Fibroblast of lung (primary cell): ENCODE data around the gene RBM20. TPM values are rescaled to one million over a fixed set of nuclear protein-coding genes. Genes with fewer than 3 reads are reported as not detected.

Experiments used
- DNase-seq, 2 donors: peaks; one replicate each; pipeline versions ENCODE4 v3.0.0 to v3.0.0-alpha.2; 2010; ENCODE audit warnings: low read depth in 2 of 2
- H2AFZ ChIP-seq: 2 replicates; pipeline ENCODE4 v1.5.1; 2012; ENCODE audit warnings: low read length, control low read depth, inconsistent platforms
- H3K27ac ChIP-seq: 2 replicates; pipeline ENCODE4 v1.5.1; 2011; ENCODE audit warnings: low read length, control low read depth; ENCODE audit not compliant: insufficient read depth
- H3K27me3 ChIP-seq: 2 replicates; pipeline ENCODE4 v1.5.1; 2011; ENCODE audit warnings: mild to moderate bottlenecking, low read length; ENCODE audit not compliant: control insufficient read depth, insufficient read depth
- H3K36me3 ChIP-seq: 2 replicates; pipeline ENCODE4 v1.5.1; 2011; ENCODE audit warnings: low read length; ENCODE audit not compliant: control insufficient read depth, insufficient read depth
- H3K4me1 ChIP-seq: 2 replicates; pipeline ENCODE4 v1.5.1; 2011; ENCODE audit warnings: low read length; ENCODE audit not compliant: control insufficient read depth, insufficient read depth; ENCODE audit errors: extremely low read depth
- H3K4me2 ChIP-seq: 2 replicates; pipeline ENCODE4 v1.5.1; 2011; ENCODE audit warnings: low read length, control low read depth; ENCODE audit not compliant: insufficient read depth; ENCODE audit errors: extremely low read depth
- H3K4me3 ChIP-seq, 4 experiments: fragments of 200-600 bp in 1 of 4; sonication (generic) in 1 of 4; replicated peaks in 1 of 4; 2 replicates each; pipeline ENCODE4 v1.5.1; 2011 to 2016; ENCODE audit warnings: low read length in 4 of 4, low read depth in 3 of 4, mild to moderate bottlenecking in 3 of 4, control low read depth in 2 of 4, inconsistent platforms in 1 of 4, mixed read lengths in 1 of 4; ENCODE audit not compliant: insufficient read depth in 1 of 4; ENCODE audit errors: control extremely low read depth in 1 of 4
- H3K79me2 ChIP-seq: 2 replicates; pipeline ENCODE4 v1.5.1; 2012; ENCODE audit warnings: mild to moderate bottlenecking, low read length, inconsistent platforms; ENCODE audit not compliant: control insufficient read depth, insufficient read depth
- H3K9ac ChIP-seq: 2 replicates; pipeline ENCODE4 v1.5.1; 2011; ENCODE audit warnings: mild to moderate bottlenecking, low read length, control low read depth; ENCODE audit not compliant: insufficient read depth
- H3K9me3 ChIP-seq: 2 replicates; pipeline ENCODE4 v1.5.1; 2012; ENCODE audit warnings: low read depth, low read length; ENCODE audit not compliant: control insufficient read depth, insufficient read depth
- H4K20me1 ChIP-seq: 2 replicates; pipeline ENCODE4 v1.5.1; 2011; ENCODE audit warnings: low read length; ENCODE audit not compliant: control insufficient read depth, insufficient read depth; ENCODE audit errors: extremely low read depth
- EZH2 ChIP-seq: IDR thresholded peaks from 2 replicates; pipeline ENCODE4 v1.5.1; 2012; ENCODE audit warnings: low read length, control low read depth, mild to moderate bottlenecking; ENCODE audit errors: missing control alignments
- polyA plus RNA-seq, 2 donors: library from polyadenylated mRNA; depleted of rRNA in 1 of 2; stranded (reverse) in 1 of 2; unstranded in 1 of 2; fragments of >200 nt; gene quantifications; 2 replicates each; pipeline ENCODE4 v1.2.1, GENCODE V29; 2011 to 2012; ENCODE audit warnings: missing spikeins in 1 of 2
- total RNA-seq: library from RNA; depleted of rRNA; stranded (reverse); fragments of >200 nt; gene quantifications from 2 replicates; pipeline ENCODE4 v1.2.1, GENCODE V29; 2014
- TF ChIP-seq, protein P1 (sequence below), 2 donors: IDR thresholded peaks in 1 of 2; conservative IDR thresholded peaks in 1 of 2; 1 replicate in 1 of 2; 2 replicates in 1 of 2; pipeline ENCODE4 v1.5.1; 2011 to 2012; ENCODE audit warnings: low read length in 2 of 2, control low read depth in 1 of 2, inconsistent platforms in 1 of 2, low read depth in 1 of 2, mild to moderate bottlenecking in 1 of 2

The RBM20 gene
- total and polyA plus RNA-seq, 2 donors (not counting 1 experiment from before 2014, with no cell fraction given), result under 0.01 to 0.05 TPM

- Histone ChIP-seq H2AFZ (no peak overlapping the region), H3K27ac (no peak overlapping the region), H3K9me3 (no peaks in the 10 kb centered on the region), H4K20me1 (no peaks in the 10 kb centered on the region), H3K36me3 (no peaks in the 10 kb centered on the region), H3K79me2 (no peaks in the 10 kb centered on the region), H3K27me3 (no peaks in the 10 kb centered on the region), H3K4me2 (no peak overlapping the region), H3K4me3 (no peak overlapping the region), H3K4me1 (no peaks in the 10 kb centered on the region), H3K9ac (no peak overlapping the region)
- TF ChIP-seq, protein P1, sequence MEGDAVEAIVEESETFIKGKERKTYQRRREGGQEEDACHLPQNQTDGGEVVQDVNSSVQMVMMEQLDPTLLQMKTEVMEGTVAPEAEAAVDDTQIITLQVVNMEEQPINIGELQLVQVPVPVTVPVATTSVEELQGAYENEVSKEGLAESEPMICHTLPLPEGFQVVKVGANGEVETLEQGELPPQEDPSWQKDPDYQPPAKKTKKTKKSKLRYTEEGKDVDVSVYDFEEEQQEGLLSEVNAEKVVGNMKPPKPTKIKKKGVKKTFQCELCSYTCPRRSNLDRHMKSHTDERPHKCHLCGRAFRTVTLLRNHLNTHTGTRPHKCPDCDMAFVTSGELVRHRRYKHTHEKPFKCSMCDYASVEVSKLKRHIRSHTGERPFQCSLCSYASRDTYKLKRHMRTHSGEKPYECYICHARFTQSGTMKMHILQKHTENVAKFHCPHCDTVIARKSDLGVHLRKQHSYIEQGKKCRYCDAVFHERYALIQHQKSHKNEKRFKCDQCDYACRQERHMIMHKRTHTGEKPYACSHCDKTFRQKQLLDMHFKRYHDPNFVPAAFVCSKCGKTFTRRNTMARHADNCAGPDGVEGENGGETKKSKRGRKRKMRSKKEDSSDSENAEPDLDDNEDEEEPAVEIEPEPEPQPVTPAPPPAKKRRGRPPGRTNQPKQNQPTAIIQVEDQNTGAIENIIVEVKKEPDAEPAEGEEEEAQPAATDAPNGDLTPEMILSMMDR (conservative IDR thresholded peaks at IDR 0.05 in 1 of 2, IDR thresholded peaks at IDR 0.05 in 1 of 2; ENCODE audit: low read depth in 1 of 2, low read length in 2 of 2), result no peak
- TF ChIP-seq EZH2, result no peak
- peak in 1 of 2 donors; percentile 57 for DNase-seq
Measured at GRCh38 chr10:110615057-110615747, 28.9 kb upstream of the RBM20 start.

DNA sequence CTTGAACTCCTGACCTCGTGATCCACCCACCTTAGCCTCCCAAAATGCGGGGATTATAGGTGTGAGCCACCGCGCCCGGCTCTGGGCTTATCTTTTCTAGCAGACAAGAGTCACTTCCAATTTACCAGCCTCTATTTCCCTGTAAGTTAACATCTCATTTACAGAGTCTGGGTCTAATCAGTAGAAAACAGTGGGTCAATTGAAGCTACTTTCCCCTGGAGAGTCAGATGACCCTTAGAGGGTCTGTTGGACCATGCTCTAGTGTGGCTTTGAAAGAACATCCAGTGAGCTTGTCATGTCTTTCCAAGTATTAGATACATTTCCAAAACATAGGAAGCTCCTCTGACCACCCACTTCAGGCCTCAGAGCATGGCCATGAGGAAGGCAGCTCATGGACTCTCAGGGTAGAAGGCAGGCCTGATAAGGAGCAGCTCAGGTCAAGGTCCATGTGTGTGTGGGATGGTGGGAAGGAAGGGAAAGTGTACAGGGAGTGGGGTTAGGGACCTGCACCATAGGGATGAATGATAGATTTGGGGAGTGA lies 27.6 kb upstream of the RBM20 start:
- no peak overlapping the region for H2AFZ ChIP-seq
- H3K27me3 ChIP-seq, result no peaks in the 10 kb centered on the region
- no peak for DNase-seq
- H3K79me2 ChIP-seq, result no peaks in the 10 kb centered on the region
- no peak overlapping the region for H3K27ac ChIP-seq
- no peak overlapping the region for H3K4me2 ChIP-seq
- TF ChIP-seq, protein P1 (conservative IDR thresholded peaks at IDR 0.05 in 1 of 2, IDR thresholded peaks at IDR 0.05 in 1 of 2; ENCODE audit: low read depth in 1 of 2, low read length in 2 of 2), result no peak
- no peak for TF ChIP-seq EZH2
- no peaks in the 10 kb centered on the region for H3K4me1 ChIP-seq
- H3K36me3 ChIP-seq, result no peaks in the 10 kb centered on the region
- no peak overlapping the region for H3K4me3 ChIP-seq
- no peaks in the 10 kb centered on the region for H3K9me3 ChIP-seq
- H4K20me1 ChIP-seq, result no peaks in the 10 kb centered on the region
- no peak overlapping the region for H3K9ac ChIP-seq

GRCh38 chr10:110617425-110618229 lies 26.5 kb upstream of the RBM20 start:
- H3K9me3 ChIP-seq, result no peaks in the 10 kb centered on the region
- no peak for DNase-seq
- H2AFZ ChIP-seq, result no peak overlapping the region
- H3K27me3 ChIP-seq, result no peaks in the 10 kb centered on the region
- H4K20me1 ChIP-seq, result no peaks in the 10 kb centered on the region
- H3K4me1 ChIP-seq, result no peaks in the 10 kb centered on the region
- TF ChIP-seq, protein P1 (conservative IDR thresholded peaks at IDR 0.05 in 1 of 2, IDR thresholded peaks at IDR 0.05 in 1 of 2; ENCODE audit: low read depth in 1 of 2, low read length in 2 of 2), result no peak
- no peak overlapping the region for H3K4me3 ChIP-seq
- H3K36me3 ChIP-seq, result no peaks in the 10 kb centered on the region
- H3K79me2 ChIP-seq, result no peaks in the 10 kb centered on the region
- no peak overlapping the region for H3K27ac ChIP-seq
- H3K9ac ChIP-seq, result no peak overlapping the region
- no peak overlapping the region for H3K4me2 ChIP-seq
